ENCODE results near the gene LIMK2.
"Not testable (repeated sequence)": the region's sequence is repeated elsewhere in the genome, so short reads cannot be mapped to it uniquely, and the experiment has no call there.

LIMK2 gene

GRCh38 chr22:31211862-31212730 is at the start of gene LIMK2:
TSS of gene LIMK2 (plus strand) at chr22:31212298. CDS start at chr22:31212409, 111 bp downstream.
- peak; percentile 96 for DNase-seq (ENCODE audit: extremely low read depth in 1 of 2, low read depth in 1 of 2)

- no peak for DNase-seq (ENCODE audit: extremely low read depth in 1 of 2, low read depth in 1 of 2)
These were observed 41.1 kb upstream of the LIMK2 start for GRCh38 chr22:31170971-31171370.

- DNase-seq (ENCODE audit: extremely low read depth in 1 of 2, low read depth in 1 of 2) = not testable (repeated sequence)
These were observed 40.4 kb upstream of the LIMK2 start for GRCh38 chr22:31171734-31172133.

GRCh38 chr22:31173386-31174145 is 38.5 kb upstream of the LIMK2 start:
- DNase-seq (ENCODE audit: extremely low read depth in 1 of 2, low read depth in 1 of 2) = no peak

- DNase-seq (ENCODE audit: extremely low read depth in 1 of 2, low read depth in 1 of 2) = no peak
These were observed 35.2 kb upstream of the LIMK2 start for GRCh38 chr22:31176923-31177322.

- DNase-seq (ENCODE audit: extremely low read depth in 1 of 2, low read depth in 1 of 2) = no peak
These were observed 34.5 kb upstream of the LIMK2 start for GRCh38 chr22:31177420-31178162.

- DNase-seq (ENCODE audit: extremely low read depth in 1 of 2, low read depth in 1 of 2) = no peak
These were observed 33.2 kb upstream of the LIMK2 start for GRCh38 chr22:31178859-31179258.

GRCh38 chr22:31179345-31179744 is 32.8 kb upstream of the LIMK2 start:
- DNase-seq (ENCODE audit: extremely low read depth in 1 of 2, low read depth in 1 of 2) = no peak

GRCh38 chr22:31184015-31184414 is 28.1 kb upstream of the LIMK2 start:
- DNase-seq (ENCODE audit: extremely low read depth in 1 of 2, low read depth in 1 of 2) = no peak

GRCh38 chr22:31185056-31185455 is 27.0 kb upstream of the LIMK2 start:
- DNase-seq (ENCODE audit: extremely low read depth in 1 of 2, low read depth in 1 of 2) = no peak

- DNase-seq (ENCODE audit: extremely low read depth in 1 of 2, low read depth in 1 of 2) = no peak
These were observed 24.5 kb upstream of the LIMK2 start for GRCh38 chr22:31187627-31188026.

GRCh38 chr22:31192513-31192912 is 19.6 kb upstream of the LIMK2 start:
- no peak for DNase-seq (ENCODE audit: extremely low read depth in 1 of 2, low read depth in 1 of 2)

GRCh38 chr22:31193092-31193491 is 19.0 kb upstream of the LIMK2 start:
- DNase-seq (ENCODE audit: extremely low read depth in 1 of 2, low read depth in 1 of 2) = no peak

- not testable (repeated sequence) for DNase-seq (ENCODE audit: extremely low read depth in 1 of 2, low read depth in 1 of 2)
These were observed 17.4 kb upstream of the LIMK2 start for GRCh38 chr22:31194681-31195080.

GRCh38 chr22:31199187-31199586 is 12.9 kb upstream of the LIMK2 start:
- DNase-seq (ENCODE audit: extremely low read depth in 1 of 2, low read depth in 1 of 2) = no peak

- DNase-seq (ENCODE audit: extremely low read depth in 1 of 2, low read depth in 1 of 2) = not testable (repeated sequence)
These were observed 7.6 kb upstream of the LIMK2 start for GRCh38 chr22:31204352-31204984.

- DNase-seq (ENCODE audit: extremely low read depth in 1 of 2, low read depth in 1 of 2) = not testable (repeated sequence)
These were observed 7.0 kb upstream of the LIMK2 start for GRCh38 chr22:31205059-31205458.

- not testable (repeated sequence) for DNase-seq (ENCODE audit: extremely low read depth in 1 of 2, low read depth in 1 of 2)
These were observed 5.6 kb upstream of the LIMK2 start for GRCh38 chr22:31206460-31206859.

GRCh38 chr22:31206896-31207687 is 5.0 kb upstream of the LIMK2 start:
- DNase-seq (ENCODE audit: extremely low read depth in 1 of 2, low read depth in 1 of 2) = no peak
